ENCODE data around the gene LOXHD1. TPM values are rescaled to one million over a fixed set of nuclear protein-coding genes. Genes with fewer than 3 reads are reported as not detected.

Gene LOXHD1
- total RNA-seq, 2 donors from 2014 or later = 0.27 to 5.5 TPM

DNA sequence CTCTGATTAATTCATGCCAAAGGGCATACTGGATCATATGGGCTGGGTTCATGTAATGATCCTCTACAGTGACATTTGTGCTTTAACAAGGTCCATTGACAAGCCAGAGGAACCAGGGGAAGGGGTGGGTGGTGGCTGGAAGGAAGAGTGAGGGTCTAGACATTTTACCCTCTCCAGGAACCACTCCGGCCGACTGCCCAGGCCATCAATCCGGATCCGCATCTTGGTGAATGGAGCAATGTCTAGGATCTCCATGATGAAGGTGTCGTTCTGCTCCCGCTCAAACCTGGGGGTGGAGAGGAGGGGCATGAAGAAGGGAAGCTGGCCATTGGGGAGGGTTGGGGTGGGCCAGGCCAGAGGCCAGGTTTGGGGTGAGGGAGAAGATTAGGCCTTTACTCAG lies 147.5 kb downstream of the LOXHD1 start:
- H3K4me1 ChIP-seq (ENCODE audit: control insufficient read depth in 1 of 2, low read depth in 2 of 2) = no peaks in the 10 kb centered on the region
- no peaks in the 10 kb centered on the region for H3K27me3 ChIP-seq (replicated peaks; ENCODE audit: insufficient read depth)
- no peak for TF ChIP-seq CTCF (IDR thresholded peaks at IDR 0.05)
- H3K27ac ChIP-seq = no peak overlapping the region
- DNase-seq (ENCODE audit: low spot score) = no peak
- H3K4me3 ChIP-seq = no peak overlapping the region
- no peaks in the 10 kb centered on the region for H3K9me3 ChIP-seq
- no peaks in the 10 kb centered on the region for H3K36me3 ChIP-seq
- no peak for ATAC-seq (ENCODE audit: insufficient number of reproducible peaks, low FRiP score, low read depth)

DNA sequence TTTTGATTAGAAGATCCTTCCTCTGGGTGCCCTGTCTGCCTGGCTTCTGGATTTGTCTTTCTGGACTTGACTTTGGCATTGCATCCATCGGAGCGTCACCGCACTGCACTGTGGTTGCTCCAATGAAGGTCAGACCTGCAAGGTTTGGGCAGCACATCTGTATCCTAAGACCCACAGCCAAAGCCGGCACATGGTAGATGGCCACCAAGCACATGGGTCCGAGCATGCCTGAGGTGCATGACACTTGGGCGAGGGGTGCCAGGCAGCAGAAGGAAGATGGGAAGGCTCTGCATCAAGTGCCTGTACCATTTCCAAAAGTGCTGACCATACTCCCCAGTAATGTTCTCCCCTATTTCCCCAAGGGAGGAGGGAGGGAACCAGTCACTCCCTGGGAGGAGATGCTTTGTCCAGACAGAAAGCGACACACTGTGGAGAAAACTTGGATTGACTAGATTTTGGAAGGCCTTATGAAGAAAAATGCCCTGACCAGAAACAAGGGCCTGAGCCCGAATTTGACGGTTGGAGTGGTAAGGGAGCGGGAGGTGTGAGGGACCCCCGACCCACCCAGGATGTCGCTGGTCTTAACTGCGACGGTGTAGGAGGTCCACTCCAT lies 149.9 kb downstream of the LOXHD1 start:
- no peaks in the 10 kb centered on the region for H3K4me1 ChIP-seq (ENCODE audit: control insufficient read depth in 1 of 2, low read depth in 2 of 2)
- no peak overlapping the region for H3K4me3 ChIP-seq
- H3K36me3 ChIP-seq = no peaks in the 10 kb centered on the region
- H3K27me3 ChIP-seq (replicated peaks; ENCODE audit: insufficient read depth) = no peaks in the 10 kb centered on the region
- no peak for TF ChIP-seq CTCF (IDR thresholded peaks at IDR 0.05)
- H3K27ac ChIP-seq = no peak overlapping the region
- no peaks in the 10 kb centered on the region for H3K9me3 ChIP-seq
- no peak for ATAC-seq (ENCODE audit: insufficient number of reproducible peaks, low FRiP score, low read depth)
- DNase-seq (ENCODE audit: low spot score) = no peak

- Histone ChIP-seq H3K4me3 (no peak overlapping the region), H3K4me1 (ENCODE audit: control insufficient read depth in 1 of 2, low read depth in 2 of 2) (no peaks in the 10 kb centered on the region), H3K36me3 (no peaks in the 10 kb centered on the region), H3K27me3 (replicated peaks; ENCODE audit: insufficient read depth) (peaks cover 6% of the 10 kb centered on the region), H3K27ac (no peak overlapping the region), H3K9me3 (no peaks in the 10 kb centered on the region)
- ATAC-seq (ENCODE audit: insufficient number of reproducible peaks, low FRiP score, low read depth) (no peak), DNase-seq (ENCODE audit: low spot score) (no peak)
- no peak for TF ChIP-seq CTCF (IDR thresholded peaks at IDR 0.05)
Measured at GRCh38 chr18:46502444-46502843, 154.6 kb downstream of the LOXHD1 start.

DNA sequence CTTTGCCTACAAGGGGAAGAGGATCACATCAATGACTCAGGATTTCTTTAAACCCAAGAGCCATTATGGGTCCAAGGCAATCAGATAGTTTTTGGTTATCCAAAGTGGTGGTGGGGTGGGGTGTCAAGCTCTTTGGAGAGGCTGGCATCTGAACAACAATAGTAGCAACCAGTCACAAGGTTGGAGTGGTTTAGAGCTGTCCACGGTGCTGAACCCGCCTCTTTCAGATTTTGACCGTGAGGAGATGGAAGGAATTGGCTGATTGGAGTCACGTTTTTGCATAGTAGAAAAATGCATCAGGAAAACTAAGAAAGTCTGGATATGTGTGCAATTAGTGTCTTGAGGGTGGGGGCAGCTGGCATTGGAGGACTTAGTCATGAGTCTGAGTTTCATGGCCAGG lies 159.9 kb downstream of the LOXHD1 start:
- peaks cover 6% of the 10 kb centered on the region for H3K27me3 ChIP-seq (replicated peaks; ENCODE audit: insufficient read depth)
- TF ChIP-seq CTCF (IDR thresholded peaks at IDR 0.05) = no peak
- ATAC-seq (ENCODE audit: insufficient number of reproducible peaks, low FRiP score, low read depth) = no peak

DNA sequence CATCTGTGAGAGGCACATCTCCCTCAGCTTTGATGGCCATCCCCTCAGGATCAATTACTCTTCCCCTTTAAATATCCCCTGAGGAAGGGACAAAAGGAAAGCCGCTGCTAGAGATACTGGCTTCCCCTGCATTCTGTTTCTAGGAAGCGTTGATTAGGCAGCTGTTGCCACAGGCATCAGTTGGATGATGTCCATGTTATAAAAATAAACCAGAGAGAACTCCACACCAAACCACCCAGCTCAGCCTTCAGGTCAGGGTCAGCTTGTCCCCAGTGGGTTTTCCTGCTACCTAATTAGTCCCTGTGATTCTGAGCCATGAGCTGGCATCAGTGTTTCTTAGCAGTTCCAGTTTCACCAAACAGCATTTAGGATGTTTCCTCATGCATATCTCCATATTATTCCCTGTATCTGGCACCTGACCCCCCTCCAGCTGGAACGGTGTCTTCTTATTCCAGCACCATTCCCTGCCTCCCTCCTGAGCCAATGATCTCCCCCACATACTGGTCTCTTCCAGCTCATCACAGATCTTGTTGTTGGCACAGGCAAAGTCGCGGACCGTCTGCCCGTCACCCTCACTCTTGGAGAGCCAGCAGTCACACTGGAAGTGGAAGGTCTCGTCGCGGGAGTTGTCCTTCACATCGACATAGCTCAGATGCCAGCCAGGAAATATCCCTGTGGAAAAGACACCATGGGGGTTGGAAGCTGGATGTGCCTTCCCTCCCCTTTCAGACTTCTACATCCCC lies 168.4 kb downstream of the LOXHD1 start:
- no peaks in the 10 kb centered on the region for H3K36me3 ChIP-seq
- H3K4me1 ChIP-seq (ENCODE audit: control insufficient read depth in 1 of 2, low read depth in 2 of 2) = no peaks in the 10 kb centered on the region
- no peak overlapping the region for H3K27ac ChIP-seq
- no peaks in the 10 kb centered on the region for H3K27me3 ChIP-seq (replicated peaks; ENCODE audit: insufficient read depth)
- TF ChIP-seq CTCF (IDR thresholded peaks at IDR 0.05) = no peak
- DNase-seq (ENCODE audit: low spot score) (no peak), ATAC-seq (ENCODE audit: insufficient number of reproducible peaks, low FRiP score, low read depth) (no peak)
- no peaks in the 10 kb centered on the region for H3K9me3 ChIP-seq
- H3K4me3 ChIP-seq = no peak overlapping the region

More for the DNA sequence above, 159.9 kb downstream of the LOXHD1 start:
- no peaks in the 10 kb centered on the region for H3K9me3 ChIP-seq
- H3K4me1 ChIP-seq (ENCODE audit: control insufficient read depth in 1 of 2, low read depth in 2 of 2) = no peaks in the 10 kb centered on the region
- DNase-seq (ENCODE audit: low spot score) = no peak
- H3K36me3 ChIP-seq = no peaks in the 10 kb centered on the region
- H3K4me3 ChIP-seq = no peak overlapping the region
- no peak overlapping the region for H3K27ac ChIP-seq
